Endothelial cell (in vitro differentiated cells): ENCODE data around the gene ZNF2. TPM values are rescaled to one million over a fixed set of nuclear protein-coding genes. Genes with fewer than 3 reads are reported as not detected.

Experiments
- DNase-seq: peaks from one replicate; pipeline ENCODE4 v3.0.0; 2021; ENCODE audit warnings: low spot score
- H3K27ac Mint-ChIP-seq: one replicate; pipeline ENCODE4 v1.8.0; 2021; ENCODE audit warnings: mixed read lengths, inconsistent platforms; ENCODE audit not compliant: unreplicated experiment
- H3K27me3 Mint-ChIP-seq: one replicate; pipeline ENCODE4 v1.8.0; 2021; ENCODE audit warnings: mild to moderate bottlenecking, moderate library complexity, mixed read lengths, inconsistent platforms; ENCODE audit not compliant: unreplicated experiment
- H3K36me3 Mint-ChIP-seq: one replicate; pipeline ENCODE4 v1.8.0; 2021; ENCODE audit warnings: mild to moderate bottlenecking, low read depth, mixed read lengths, inconsistent platforms; ENCODE audit not compliant: unreplicated experiment
- H3K4me1 Mint-ChIP-seq: one replicate; pipeline ENCODE4 v1.8.0; 2021; ENCODE audit warnings: mild to moderate bottlenecking, mixed read lengths, inconsistent platforms; ENCODE audit not compliant: unreplicated experiment
- H3K4me3 Mint-ChIP-seq: one replicate; pipeline ENCODE4 v1.8.0; 2021; ENCODE audit warnings: mild to moderate bottlenecking, mixed read lengths, inconsistent platforms; ENCODE audit not compliant: unreplicated experiment
- H3K9me3 Mint-ChIP-seq: one replicate; pipeline ENCODE4 v1.8.0; 2021; ENCODE audit warnings: mixed read lengths, inconsistent platforms; ENCODE audit not compliant: unreplicated experiment
- CTCF ChIP-seq: fragments of 200-600 bp; sonication (generic); IDR thresholded peaks from one replicate; pipeline ENCODE4 v1.5.0; 2021; ENCODE audit warnings: antibody characterized with exemption; ENCODE audit not compliant: unreplicated experiment
- total RNA-seq: library from RNA; stranded (reverse); fragmentation: NEBNext Ultra II Directional; extraction: Animal tissue kit (Norgen Biotek cat#: 25700); gene quantifications from one replicate; pipeline ENCODE4 v1.2.1, GENCODE V29; 2021; ENCODE audit not compliant: unreplicated experiment

The ZNF2 gene
- total RNA-seq, 1 donor from 2014 or later = 5.3 TPM

- Mint-ChIP-seq H3K27ac (no peak overlapping the region), H3K36me3 (peaks cover 30% of the 10 kb centered on the region), H3K4me3 (peak overlapping the region; percentile 5), H3K27me3 (no peaks in the 10 kb centered on the region), H3K9me3 (peaks cover 20% of the 10 kb centered on the region), H3K4me1 (no peaks in the 10 kb centered on the region)
- no peak for TF ChIP-seq CTCF
- DNase-seq = no peak
Observed at GRCh38 chr2:95138702-95139101, 26.9 kb upstream of the ZNF2 start.

GRCh38 chr2:95143838-95144237, 21.8 kb upstream of the ZNF2 start:
- DNase-seq = no peak
- Mint-ChIP-seq H3K27ac (no peak overlapping the region), H3K9me3 (peaks cover 40% of the 10 kb centered on the region), H3K36me3 (peaks cover 64% of the 10 kb centered on the region), H3K4me3 (no peak overlapping the region), H3K27me3 (no peaks in the 10 kb centered on the region), H3K4me1 (no peaks in the 10 kb centered on the region)
- TF ChIP-seq CTCF = no peak

- Mint-ChIP-seq H3K27me3 (no peaks in the 10 kb centered on the region), H3K27ac (no peak overlapping the region), H3K9me3 (peaks cover 60% of the 10 kb centered on the region), H3K4me3 (peak overlapping the region; percentile 68), H3K36me3 (peaks cover 95% of the 10 kb centered on the region), H3K4me1 (no peaks in the 10 kb centered on the region)
- no peak for DNase-seq
- TF ChIP-seq CTCF = no peak
Observed at GRCh38 chr2:95149397-95149984, 16.1 kb upstream of the ZNF2 start.

- H3K9me3 Mint-ChIP-seq = peaks cover 3% of the 10 kb centered on the region
- H3K36me3 Mint-ChIP-seq = peaks cover 39% of the 10 kb centered on the region
- TF ChIP-seq CTCF = no peak
- no peak for DNase-seq
- H3K4me3 Mint-ChIP-seq = peak overlapping the region; percentile 31
- H3K27me3 Mint-ChIP-seq = peaks cover 6% of the 10 kb centered on the region
- H3K4me1 Mint-ChIP-seq = peaks cover 4% of the 10 kb centered on the region
- no peak overlapping the region for H3K27ac Mint-ChIP-seq
Observed at GRCh38 chr2:95158441-95158840, 7.2 kb upstream of the ZNF2 start.

GRCh38 chr2:95158891-95159619, 6.6 kb upstream of the ZNF2 start:
- DNase-seq = peak; percentile 23
- H3K36me3 Mint-ChIP-seq = peaks cover 33% of the 10 kb centered on the region
- H3K27ac Mint-ChIP-seq = no peak overlapping the region
- peak overlapping the region; percentile 85 for H3K4me3 Mint-ChIP-seq
- no peaks in the 10 kb centered on the region for H3K9me3 Mint-ChIP-seq
- H3K4me1 Mint-ChIP-seq = peaks cover 4% of the 10 kb centered on the region
- peaks cover 6% of the 10 kb centered on the region for H3K27me3 Mint-ChIP-seq
- TF ChIP-seq CTCF = no peak
